ENCODE measurements around the gene NR2C2AP. TPM values are rescaled to one million over a fixed set of nuclear protein-coding genes. Genes with fewer than 3 reads are reported as not detected.
"Not testable (repeated sequence)": the region's sequence is repeated elsewhere in the genome, so short reads cannot be mapped to it uniquely, and the experiment has no call there.

Gene NR2C2AP
- polyA plus RNA-seq, 1 donor, result 9.2 TPM

- no peak for DNase-seq
These were observed 21.7 kb downstream of the NR2C2AP start for GRCh38 chr19:19181488-19181998.

- DNase-seq, result no peak
These were observed 23.4 kb downstream of the NR2C2AP start for GRCh38 chr19:19179548-19180441.

GRCh38 chr19:19176950-19177349 lies 26.3 kb downstream of the NR2C2AP start:
- no peak for DNase-seq

- DNase-seq, result not testable (repeated sequence)
These were observed 30.0 kb downstream of the NR2C2AP start for GRCh38 chr19:19173243-19173642.

- no peak for DNase-seq
These were observed 31.2 kb downstream of the NR2C2AP start for GRCh38 chr19:19171821-19172532.

- no peak for DNase-seq
These were observed 32.1 kb downstream of the NR2C2AP start for GRCh38 chr19:19170873-19171672.

- DNase-seq, result no peak
These were observed 33.0 kb downstream of the NR2C2AP start, which contains the start of gene MEF2B for GRCh38 chr19:19170053-19170872. Gene MEF2B, minus strand, starts transcription at chr19:19170263. Its CDS starts 19,528 bp downstream, at chr19:19150735.

GRCh38 chr19:19169236-19170052 lies 33.8 kb downstream of the NR2C2AP start:
- DNase-seq, result no peak

GRCh38 chr19:19167612-19168011 lies 35.6 kb downstream of the NR2C2AP start:
- DNase-seq, result no peak

GRCh38 chr19:19165396-19165795 lies 37.8 kb downstream of the NR2C2AP start:
- DNase-seq, result no peak

- no peak for DNase-seq
These were observed 40.7 kb downstream of the NR2C2AP start for GRCh38 chr19:19162495-19162894.

- DNase-seq, result no peak
These were observed 42.7 kb downstream of the NR2C2AP start for GRCh38 chr19:19160461-19161035.

- DNase-seq, result no peak
These were observed 43.7 kb downstream of the NR2C2AP start for GRCh38 chr19:19159534-19159933.

GRCh38 chr19:19157808-19158207 lies 45.4 kb downstream of the NR2C2AP start:
- DNase-seq, result no peak

GRCh38 chr19:19155495-19156219 lies 47.6 kb downstream of the NR2C2AP start:
- no peak for DNase-seq

GRCh38 chr19:19154768-19155494 lies 48.3 kb downstream of the NR2C2AP start:
- no peak for DNase-seq

- DNase-seq, result no peak
These were observed 50.4 kb downstream of the NR2C2AP start for GRCh38 chr19:19152668-19153384.

GRCh38 chr19:19151418-19151817 lies 51.8 kb downstream of the NR2C2AP start:
- DNase-seq, result no peak

All from hindlimb muscle (tissue), 1 donor.